Lung (tissue), 12 donors: ENCODE results near the gene RASD1. TPM values are rescaled to one million over a fixed set of nuclear protein-coding genes. Genes with fewer than 3 reads are reported as not detected.

ENCODE experiments used
- ATAC-seq: fragments of 200-7000 bp; cut with Tn5 transposase; one replicate; pipeline ENCODE4 v1.9.1; 2020; ENCODE audit warnings: moderate number of reproducible peaks; ENCODE audit not compliant: insufficient read depth, low FRiP score
- DNase-seq, 3 donors: peaks; one replicate each; pipeline ENCODE4 v3.0.0-alpha.2; 2013 to 2017
- H3K27ac ChIP-seq, 2 donors: one replicate each; pipeline ENCODE4 v1.5.1; 2013; ENCODE audit warnings: mild to moderate bottlenecking in 2 of 2, moderate library complexity in 2 of 2, control low read depth in 1 of 2, inconsistent platforms in 1 of 2, low read depth in 1 of 2, low read length in 1 of 2
- H3K27me3 ChIP-seq, 3 donors: one replicate each; pipeline ENCODE4 v1.5.1; 2013; ENCODE audit warnings: low read length in 2 of 3; ENCODE audit not compliant: control insufficient read depth in 3 of 3, insufficient read depth in 3 of 3
- H3K36me3 ChIP-seq, 4 donors: one replicate each; pipeline ENCODE4 v1.5.1; 2013; ENCODE audit warnings: low read length in 4 of 4, mild to moderate bottlenecking in 1 of 4, moderate library complexity in 1 of 4; ENCODE audit not compliant: control insufficient read depth in 4 of 4, insufficient read depth in 4 of 4
- H3K4me1 ChIP-seq, 5 donors: one replicate each; pipeline ENCODE4 v1.5.1; 2013; ENCODE audit warnings: low read length in 5 of 5, mild to moderate bottlenecking in 2 of 5, moderate library complexity in 1 of 5; ENCODE audit not compliant: control insufficient read depth in 5 of 5, insufficient read depth in 5 of 5
- H3K4me3 ChIP-seq: one replicate; pipeline ENCODE4 v1.5.1; 2013; ENCODE audit warnings: mild to moderate bottlenecking, control low read depth, moderate library complexity
- H3K9ac ChIP-seq, 2 donors: one replicate each; pipeline ENCODE4 v1.5.1; 2013; ENCODE audit warnings: low read length in 2 of 2, control low read depth in 1 of 2; ENCODE audit not compliant: insufficient read depth in 1 of 2
- H3K9me3 ChIP-seq, 4 donors: one replicate each; pipeline ENCODE4 v1.5.1; 2013; ENCODE audit warnings: low read length in 3 of 4, mild to moderate bottlenecking in 1 of 4, moderate library complexity in 1 of 4; ENCODE audit not compliant: control insufficient read depth in 4 of 4, insufficient read depth in 3 of 4
- WGBS, 2 donors: extraction: QIAGEN DNeasy Blood & Tissue Kit; methylation state at CpG; one replicate each; pipeline ENCODE4 v1.1.7; 2013; 5-methylcytosine and 5-hydroxymethylcytosine counted together
- polyA plus RNA-seq, 2 donors: library from polyadenylated mRNA; stranded (reverse); fragments of 200-250 nt; gene quantifications; one replicate each; pipeline ENCODE4 v1.2.1, GENCODE V29; 2013
- total RNA-seq, 2 donors: library from RNA; depleted of rRNA in 1 of 2; stranded (reverse); fragments of >200 nt in 1 of 2; gene quantifications; one replicate each; pipeline ENCODE4 v1.2.1, GENCODE V29; 2014 to 2021
- TF ChIP-seq, protein P1 (sequence below): IDR thresholded peaks from 2 replicates; pipeline ENCODE4 v1.5.1; 2012; ENCODE audit warnings: mild to moderate bottlenecking; ENCODE audit errors: control extremely low read depth, extremely low read depth
- donor health status: control.
- donor health status: control.
- donor health status: Bipolar disorder and iron deficiency.
- donor health status: healthy.
- donor health status: DM: yes; HTN: yes; CAD: no.

RASD1 gene
- total and polyA plus RNA-seq, 4 donors: 3.8 to 53.8 (median 12.4) TPM

DNA sequence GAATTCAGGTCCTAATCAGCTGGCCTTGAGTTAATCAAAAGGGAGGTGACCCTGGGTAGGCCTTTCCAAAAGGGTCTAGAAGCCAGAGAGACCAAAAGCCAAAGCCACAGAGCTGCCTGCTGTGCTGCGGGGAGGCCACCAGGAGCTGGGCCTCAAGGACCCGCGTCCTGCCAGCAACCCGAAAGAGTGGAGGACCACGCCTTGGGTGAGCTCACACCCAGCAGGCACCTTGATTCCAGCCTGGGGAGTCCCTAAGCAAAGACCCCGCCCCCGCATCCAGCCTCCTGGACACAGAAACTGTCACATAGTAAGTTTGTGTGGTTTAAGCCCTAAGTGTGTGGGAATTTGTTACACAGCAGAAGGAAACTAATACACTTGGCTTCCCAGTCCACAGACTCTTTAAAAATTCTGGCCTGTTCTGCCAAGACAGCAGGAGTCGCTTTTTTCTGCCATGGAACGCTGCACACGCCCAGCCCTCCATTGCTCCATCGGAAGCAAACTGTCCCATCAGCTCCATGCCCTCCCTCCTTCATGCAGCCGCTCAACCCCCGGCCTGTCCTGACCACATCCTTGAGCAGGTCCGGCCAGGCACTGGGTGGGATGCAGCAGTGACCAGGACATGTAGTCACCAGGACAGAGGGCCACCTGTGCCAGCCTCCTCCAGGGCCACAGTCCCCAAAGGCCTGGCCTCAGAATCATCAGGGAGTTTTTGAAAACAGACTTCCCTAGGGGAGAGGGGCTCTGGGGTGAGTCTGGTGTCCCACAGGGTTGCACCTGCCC lies 20.9 kb upstream of the RASD1 start:
- Histone ChIP-seq H3K9ac (no peak overlapping the region), H3K27me3 (no peaks in the 10 kb centered on the region), H3K27ac (no peak overlapping the region), H3K36me3 (peaks cover 0 to 6% (median 0%) of the 10 kb centered on the region in 4 donors), H3K9me3 (no peaks in the 10 kb centered on the region), H3K4me1 (no peaks in the 10 kb centered on the region), H3K4me3 (no peak overlapping the region)
- no peak for DNase-seq
- TF ChIP-seq, protein P1, sequence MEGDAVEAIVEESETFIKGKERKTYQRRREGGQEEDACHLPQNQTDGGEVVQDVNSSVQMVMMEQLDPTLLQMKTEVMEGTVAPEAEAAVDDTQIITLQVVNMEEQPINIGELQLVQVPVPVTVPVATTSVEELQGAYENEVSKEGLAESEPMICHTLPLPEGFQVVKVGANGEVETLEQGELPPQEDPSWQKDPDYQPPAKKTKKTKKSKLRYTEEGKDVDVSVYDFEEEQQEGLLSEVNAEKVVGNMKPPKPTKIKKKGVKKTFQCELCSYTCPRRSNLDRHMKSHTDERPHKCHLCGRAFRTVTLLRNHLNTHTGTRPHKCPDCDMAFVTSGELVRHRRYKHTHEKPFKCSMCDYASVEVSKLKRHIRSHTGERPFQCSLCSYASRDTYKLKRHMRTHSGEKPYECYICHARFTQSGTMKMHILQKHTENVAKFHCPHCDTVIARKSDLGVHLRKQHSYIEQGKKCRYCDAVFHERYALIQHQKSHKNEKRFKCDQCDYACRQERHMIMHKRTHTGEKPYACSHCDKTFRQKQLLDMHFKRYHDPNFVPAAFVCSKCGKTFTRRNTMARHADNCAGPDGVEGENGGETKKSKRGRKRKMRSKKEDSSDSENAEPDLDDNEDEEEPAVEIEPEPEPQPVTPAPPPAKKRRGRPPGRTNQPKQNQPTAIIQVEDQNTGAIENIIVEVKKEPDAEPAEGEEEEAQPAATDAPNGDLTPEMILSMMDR: no peak
- no peak for ATAC-seq
- WGBS, 2 donors: 90 to 96% methylated on average over 14 of the region's 14 CpGs

DNA sequence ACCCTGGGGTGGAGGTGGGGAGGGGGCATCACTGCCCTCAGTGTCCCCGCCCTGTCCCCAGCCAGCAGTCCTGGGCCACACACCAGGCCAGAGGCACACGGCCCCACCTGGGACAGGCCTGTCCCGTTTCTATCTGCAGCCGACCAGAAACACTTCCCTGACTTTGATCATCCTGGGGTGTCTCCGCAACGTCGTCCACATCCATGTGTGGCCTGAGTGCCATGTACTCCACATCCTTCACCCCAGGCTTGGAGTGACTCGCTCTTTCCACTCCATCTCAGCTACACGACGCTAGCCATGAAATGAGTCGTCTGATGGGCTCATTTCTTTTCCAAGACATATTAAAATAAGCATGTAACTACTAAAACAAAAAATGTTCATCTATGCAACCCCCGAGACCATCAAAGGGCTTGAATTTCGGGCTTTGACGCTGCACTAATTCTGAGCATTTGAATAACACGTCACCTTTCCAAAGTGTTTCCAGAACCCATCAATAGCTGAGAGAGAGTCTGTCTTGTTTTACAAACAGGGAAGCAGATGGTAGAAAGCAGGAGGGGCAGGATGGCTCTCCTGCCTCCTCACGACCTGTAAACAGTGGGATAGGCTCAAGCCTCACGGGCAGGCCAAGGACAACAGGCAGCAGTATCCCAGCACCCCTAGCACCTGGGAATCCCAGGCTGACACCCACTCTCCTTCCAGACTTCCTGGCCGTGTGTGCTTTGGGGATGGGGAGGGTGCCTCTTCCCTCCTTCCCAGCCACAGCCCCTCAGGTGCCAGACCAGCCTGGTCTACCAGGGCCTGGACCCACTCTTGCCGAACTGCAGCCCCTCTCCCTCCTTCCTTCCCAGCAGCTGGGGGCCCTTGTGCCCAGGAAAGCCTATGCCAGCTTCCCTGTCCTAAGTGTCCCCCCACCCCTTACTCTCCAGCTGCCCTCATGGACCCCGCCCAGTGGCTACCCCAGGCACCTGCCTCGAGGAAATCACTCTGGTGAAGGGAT lies 20.0 kb upstream of the RASD1 start:
- ATAC-seq: no peak
- Histone ChIP-seq H3K27me3 (no peaks in the 10 kb centered on the region), H3K27ac (no peak overlapping the region), H3K9ac (no peak overlapping the region), H3K36me3 (peaks cover 0 to 6% (median 0%) of the 10 kb centered on the region in 4 donors), H3K4me3 (no peak overlapping the region), H3K4me1 (no peaks in the 10 kb centered on the region), H3K9me3 (no peaks in the 10 kb centered on the region)
- 87 to 91% methylated on average over 21 of the region's 21 CpGs for WGBS, 2 donors
- no peak for DNase-seq
- TF ChIP-seq, protein P1: no peak

DNA sequence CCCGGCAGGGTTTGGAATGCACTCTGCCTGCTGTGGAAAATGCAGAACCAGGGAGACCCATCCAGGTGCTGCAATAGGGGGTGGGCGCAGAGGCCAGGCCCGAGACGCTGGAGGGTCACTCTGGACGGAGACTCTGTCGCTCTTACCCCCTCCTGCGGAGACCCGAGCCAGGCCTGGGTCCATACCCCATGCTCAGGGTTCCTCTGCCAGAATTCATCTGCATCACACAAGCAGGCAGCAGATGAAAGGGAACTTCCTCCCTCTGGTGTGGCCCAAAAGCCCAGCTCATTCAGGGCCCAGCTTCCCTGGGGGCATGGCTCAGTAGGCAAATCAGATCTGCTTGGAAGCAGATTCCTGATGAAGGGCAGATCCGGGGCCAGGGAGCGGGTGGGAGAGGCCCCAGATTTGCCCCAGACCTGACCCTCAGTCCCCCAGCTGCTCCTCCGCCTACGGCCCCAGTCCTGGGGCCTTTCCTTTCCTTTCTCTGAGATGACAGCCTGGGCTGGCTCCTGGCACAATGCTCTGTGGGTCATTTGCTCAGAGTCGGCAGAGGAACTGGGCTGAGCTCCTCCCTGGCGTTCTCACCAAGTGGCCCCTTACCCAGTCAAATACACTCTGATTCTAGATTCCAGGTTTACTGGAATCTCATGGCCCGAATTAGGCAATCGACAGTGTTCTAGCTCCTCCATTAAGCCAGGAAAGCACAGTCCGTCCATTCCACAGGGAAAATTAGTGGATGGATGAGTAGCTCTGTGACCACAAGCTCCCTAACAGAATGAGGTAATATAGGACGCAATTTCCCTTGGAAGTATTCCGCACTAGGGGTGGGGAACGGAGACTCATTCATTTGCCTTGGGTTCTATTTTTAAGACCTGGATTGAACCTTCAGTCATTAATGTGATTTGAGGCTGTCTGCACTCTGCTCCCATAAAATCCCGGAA lies 19.1 kb upstream of the RASD1 start:
- H3K9ac ChIP-seq: no peak overlapping the region
- peaks cover 0 to 2% (median 0%) of the 10 kb centered on the region in 4 donors for H3K36me3 ChIP-seq
- DNase-seq: no peak
- H3K27me3 ChIP-seq: no peaks in the 10 kb centered on the region
- H3K4me1 ChIP-seq: no peaks in the 10 kb centered on the region
- no peak overlapping the region for H3K4me3 ChIP-seq
- TF ChIP-seq, protein P1: no peak
- 90 to 91% methylated on average over 21 of the region's 21 CpGs for WGBS, 2 donors
- H3K9me3 ChIP-seq: no peaks in the 10 kb centered on the region
- no peak overlapping the region for H3K27ac ChIP-seq
- ATAC-seq: no peak
